Measurements from ENCODE around the gene TMEM91. TPM values are rescaled to one million over a fixed set of nuclear protein-coding genes. Genes with fewer than 3 reads are reported as not detected.

TMEM91 gene
- polyA plus RNA-seq, 1 donor (not counting 4 experiments of a cell fraction or from before 2014, with no cell fraction given): 6.3 TPM

DNA sequence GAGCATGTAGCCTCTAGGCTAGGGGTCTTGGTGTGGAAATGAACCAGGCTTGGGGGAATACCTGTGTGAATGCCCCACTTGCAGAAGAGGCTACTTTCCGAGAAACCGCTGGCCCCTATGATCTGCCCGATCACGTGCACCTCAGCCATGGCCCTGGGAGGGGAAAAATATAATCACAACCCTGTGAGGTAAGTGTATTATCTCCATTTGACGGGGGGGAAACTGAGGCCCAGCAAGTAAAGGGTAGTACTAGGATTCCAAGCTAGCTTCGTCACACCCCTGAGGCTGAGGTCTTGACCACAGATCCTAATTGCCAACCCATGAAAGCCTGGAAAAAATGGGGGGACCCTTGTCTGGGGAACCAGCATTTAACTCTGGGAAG, 13.0 kb upstream of the TMEM91 start:
- no peak for TF ChIP-seq EZH2 (IDR thresholded peaks at IDR 0.05; ENCODE audit: low read length)
- TF ChIP-seq, protein P1, sequence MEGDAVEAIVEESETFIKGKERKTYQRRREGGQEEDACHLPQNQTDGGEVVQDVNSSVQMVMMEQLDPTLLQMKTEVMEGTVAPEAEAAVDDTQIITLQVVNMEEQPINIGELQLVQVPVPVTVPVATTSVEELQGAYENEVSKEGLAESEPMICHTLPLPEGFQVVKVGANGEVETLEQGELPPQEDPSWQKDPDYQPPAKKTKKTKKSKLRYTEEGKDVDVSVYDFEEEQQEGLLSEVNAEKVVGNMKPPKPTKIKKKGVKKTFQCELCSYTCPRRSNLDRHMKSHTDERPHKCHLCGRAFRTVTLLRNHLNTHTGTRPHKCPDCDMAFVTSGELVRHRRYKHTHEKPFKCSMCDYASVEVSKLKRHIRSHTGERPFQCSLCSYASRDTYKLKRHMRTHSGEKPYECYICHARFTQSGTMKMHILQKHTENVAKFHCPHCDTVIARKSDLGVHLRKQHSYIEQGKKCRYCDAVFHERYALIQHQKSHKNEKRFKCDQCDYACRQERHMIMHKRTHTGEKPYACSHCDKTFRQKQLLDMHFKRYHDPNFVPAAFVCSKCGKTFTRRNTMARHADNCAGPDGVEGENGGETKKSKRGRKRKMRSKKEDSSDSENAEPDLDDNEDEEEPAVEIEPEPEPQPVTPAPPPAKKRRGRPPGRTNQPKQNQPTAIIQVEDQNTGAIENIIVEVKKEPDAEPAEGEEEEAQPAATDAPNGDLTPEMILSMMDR (optimal IDR thresholded peaks at IDR 0.05 in 1 of 3, IDR thresholded peaks at IDR 0.05 in 1 of 3, conservative IDR thresholded peaks at IDR 0.05 in 1 of 3; ENCODE audit: extremely low read depth in 1 of 3, insufficient read depth in 2 of 3, low read length in 3 of 3): no peak
- Histone ChIP-seq H3K9me3 (ENCODE audit: control insufficient read depth, low read depth, low read length) (no peaks in the 10 kb centered on the region), H3K9me1 (ENCODE audit: control insufficient read depth, extremely low read depth, insufficient read depth, low read length) (peaks cover 2% of the 10 kb centered on the region), H3K36me3 (ENCODE audit: control insufficient read depth in 2 of 2, extremely low read depth in 1 of 2, insufficient read depth in 2 of 2, low read length in 2 of 2) (no peaks in the 10 kb centered on the region), H3K4me3 (ENCODE audit: control insufficient read depth in 2 of 3, extremely low read depth in 1 of 3, insufficient read depth in 2 of 3, low read depth in 1 of 3, low read length in 3 of 3) (peak overlapping the region; percentile 70 to 88 (median 74)), H3K4me1 (ENCODE audit: control insufficient read depth, extremely low read depth, insufficient read depth, low read length) (peaks cover 26% of the 10 kb centered on the region), H3K9ac (ENCODE audit: control insufficient read depth, extremely low read depth, insufficient read depth, low read length) (peak overlapping the region; percentile 91), H3K27ac (ENCODE audit: control insufficient read depth, insufficient read depth, low read length) (peak overlapping the region; percentile 82), H4K20me1 (ENCODE audit: control insufficient read depth, extremely low read depth, insufficient read depth, low read length) (no peaks in the 10 kb centered on the region), H3K27me3 (ENCODE audit: control insufficient read depth, extremely low read depth, insufficient read depth, low read length) (no peaks in the 10 kb centered on the region), H2AFZ (ENCODE audit: control insufficient read depth, low read length) (peak overlapping the region; percentile 44), H3K79me2 (ENCODE audit: control insufficient read depth, insufficient read depth, low read length) (peaks cover 10% of the 10 kb centered on the region), H3K4me2 (ENCODE audit: control insufficient read depth, extremely low read depth, insufficient read depth, low read depth, low read length) (peak overlapping the region; percentile 82)
- DNase-seq (ENCODE audit: low read depth, low spot score) (no peak), FAIRE-seq (no peak)
- dilution Hi-C loops (cut with MboI; ENCODE audit: extremely low pct_ligation_motif_present, low sequenced_read_pairs): no loop called here

DNA sequence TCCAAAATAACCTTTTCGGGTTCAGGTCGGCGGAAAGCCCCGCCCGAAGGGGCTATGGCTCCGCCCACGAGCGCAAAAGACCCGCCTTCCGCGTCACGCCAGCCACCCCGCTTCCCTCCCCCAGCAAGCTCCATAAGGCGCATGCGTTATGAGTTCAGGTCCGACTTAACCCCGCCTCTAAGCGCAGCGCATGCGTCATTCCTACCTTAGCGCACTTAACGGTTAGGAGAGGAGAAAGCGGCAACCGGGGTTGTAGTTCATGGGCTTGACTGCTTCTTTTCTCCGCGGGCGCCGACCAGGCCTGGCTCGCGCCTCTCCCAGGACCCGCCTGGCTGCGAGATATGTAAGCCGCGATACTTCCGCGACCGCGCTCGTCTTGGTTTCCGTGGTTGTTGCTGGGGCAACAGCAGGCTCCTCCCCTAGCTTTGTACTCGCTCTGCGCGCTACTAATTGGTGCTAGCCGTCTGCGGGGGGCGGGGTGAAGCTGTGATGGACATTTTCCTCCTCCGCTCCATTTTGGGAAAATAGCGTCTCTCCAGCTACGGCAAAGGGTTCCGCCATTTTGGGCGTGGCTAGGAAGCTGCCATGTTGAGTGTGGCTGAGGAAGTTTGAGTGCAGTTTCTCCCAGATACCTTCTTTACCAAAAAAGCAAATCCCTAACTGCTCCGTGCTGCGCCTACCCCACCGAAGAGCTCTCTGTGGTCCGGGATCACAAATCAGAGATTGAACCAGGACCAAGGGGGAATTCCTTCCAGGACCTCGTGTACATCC, 12.4 kb upstream of the TMEM91 start, which contains the start of gene B9D2:
TSS of gene B9D2 (minus strand) at position 397 of the 771 bp plus-strand sequence. CDS start 630 bp downstream, outside the sequence.
- Histone ChIP-seq H3K27me3 (ENCODE audit: control insufficient read depth, extremely low read depth, insufficient read depth, low read length) (no peaks in the 10 kb centered on the region), H3K27ac (ENCODE audit: control insufficient read depth, insufficient read depth, low read length) (peak within 1 kb of the TSS; percentile 82), H3K4me2 (ENCODE audit: control insufficient read depth, extremely low read depth, insufficient read depth, low read depth, low read length) (peak within 1 kb of the TSS; percentile 91), H3K4me1 (ENCODE audit: control insufficient read depth, extremely low read depth, insufficient read depth, low read length) (peaks cover 26% of the 10 kb centered on the region), H3K36me3 (ENCODE audit: control insufficient read depth in 2 of 2, extremely low read depth in 1 of 2, insufficient read depth in 2 of 2, low read length in 2 of 2) (no peaks in the 10 kb centered on the region), H3K79me2 (ENCODE audit: control insufficient read depth, insufficient read depth, low read length) (peaks cover 10% of the 10 kb centered on the region), H3K9me3 (ENCODE audit: control insufficient read depth, low read depth, low read length) (no peaks in the 10 kb centered on the region), H4K20me1 (ENCODE audit: control insufficient read depth, extremely low read depth, insufficient read depth, low read length) (no peaks in the 10 kb centered on the region), H3K4me3 (ENCODE audit: control insufficient read depth in 2 of 3, extremely low read depth in 1 of 3, insufficient read depth in 2 of 3, low read depth in 1 of 3, low read length in 3 of 3) (peak within 1 kb of the TSS; percentile 70 to 88 (median 74)), H3K9me1 (ENCODE audit: control insufficient read depth, extremely low read depth, insufficient read depth, low read length) (peaks cover 2% of the 10 kb centered on the region), H2AFZ (ENCODE audit: control insufficient read depth, low read length) (peak within 1 kb of the TSS; percentile 83), H3K9ac (ENCODE audit: control insufficient read depth, extremely low read depth, insufficient read depth, low read length) (peak within 1 kb of the TSS; percentile 91)
- DNase-seq (ENCODE audit: low read depth, low spot score) (peak; percentile 97), FAIRE-seq (peak; percentile 78)
- TF ChIP-seq, protein P1 (optimal IDR thresholded peaks at IDR 0.05 in 1 of 3, IDR thresholded peaks at IDR 0.05 in 1 of 3, conservative IDR thresholded peaks at IDR 0.05 in 1 of 3; ENCODE audit: extremely low read depth in 1 of 3, insufficient read depth in 2 of 3, low read length in 3 of 3): no peak
- no peak for TF ChIP-seq EZH2 (IDR thresholded peaks at IDR 0.05; ENCODE audit: low read length)
- dilution Hi-C loops (cut with MboI; ENCODE audit: extremely low pct_ligation_motif_present, low sequenced_read_pairs): no loop called here

All from keratinocyte (primary cell).